ENCODE measurements around the gene ZFP36L2. TPM values are rescaled to one million over a fixed set of nuclear protein-coding genes. Genes with fewer than 3 reads are reported as not detected.

The ZFP36L2 gene
- total RNA-seq, 1 donor from 2014 or later = 222 TPM

- peaks cover 8% of the 10 kb centered on the region for H3K4me1 Mint-ChIP-seq (ENCODE audit: low read depth)
- DNase-seq (ENCODE audit: low spot score, unreplicated experiment) = no peak
- no peaks in the 10 kb centered on the region for H3K9me3 Mint-ChIP-seq (ENCODE audit: low read depth)
- no peaks in the 10 kb centered on the region for H3K36me3 Mint-ChIP-seq (ENCODE audit: insufficient read depth)
- no peaks in the 10 kb centered on the region for H3K27me3 Mint-ChIP-seq
- TF ChIP-seq CTCF (IDR thresholded peaks at IDR 0.05; ENCODE audit: unreplicated experiment) = no peak
- H3K4me3 Mint-ChIP-seq (ENCODE audit: low read depth) = no peak overlapping the region
- H3K27ac Mint-ChIP-seq = no peak overlapping the region
These were observed 19.8 kb downstream of the ZFP36L2 start for GRCh38 chr2:43206602-43207001.

GRCh38 chr2:43203373-43203772, 23.0 kb downstream of the ZFP36L2 start:
- H3K36me3 Mint-ChIP-seq (ENCODE audit: insufficient read depth) = no peaks in the 10 kb centered on the region
- H3K9me3 Mint-ChIP-seq (ENCODE audit: low read depth) = no peaks in the 10 kb centered on the region
- DNase-seq (ENCODE audit: low spot score, unreplicated experiment) = no peak
- no peaks in the 10 kb centered on the region for H3K27me3 Mint-ChIP-seq
- no peak for TF ChIP-seq CTCF (IDR thresholded peaks at IDR 0.05; ENCODE audit: unreplicated experiment)
- no peak overlapping the region for H3K4me3 Mint-ChIP-seq (ENCODE audit: low read depth)
- H3K27ac Mint-ChIP-seq = no peak overlapping the region
- peaks cover 6% of the 10 kb centered on the region for H3K4me1 Mint-ChIP-seq (ENCODE audit: low read depth)

GRCh38 chr2:43202289-43202688, 24.1 kb downstream of the ZFP36L2 start:
- no peak overlapping the region for H3K27ac Mint-ChIP-seq
- peaks cover 6% of the 10 kb centered on the region for H3K4me1 Mint-ChIP-seq (ENCODE audit: low read depth)
- no peaks in the 10 kb centered on the region for H3K36me3 Mint-ChIP-seq (ENCODE audit: insufficient read depth)
- TF ChIP-seq CTCF (IDR thresholded peaks at IDR 0.05; ENCODE audit: unreplicated experiment) = no peak
- H3K9me3 Mint-ChIP-seq (ENCODE audit: low read depth) = no peaks in the 10 kb centered on the region
- no peaks in the 10 kb centered on the region for H3K27me3 Mint-ChIP-seq
- no peak for DNase-seq (ENCODE audit: low spot score, unreplicated experiment)
- no peak overlapping the region for H3K4me3 Mint-ChIP-seq (ENCODE audit: low read depth)

GRCh38 chr2:43201497-43201896, 24.9 kb downstream of the ZFP36L2 start:
- no peaks in the 10 kb centered on the region for H3K9me3 Mint-ChIP-seq (ENCODE audit: low read depth)
- H3K36me3 Mint-ChIP-seq (ENCODE audit: insufficient read depth) = no peaks in the 10 kb centered on the region
- DNase-seq (ENCODE audit: low spot score, unreplicated experiment) = no peak
- H3K27me3 Mint-ChIP-seq = no peaks in the 10 kb centered on the region
- H3K4me3 Mint-ChIP-seq (ENCODE audit: low read depth) = no peak overlapping the region
- H3K4me1 Mint-ChIP-seq (ENCODE audit: low read depth) = peaks cover 10% of the 10 kb centered on the region
- no peak for TF ChIP-seq CTCF (IDR thresholded peaks at IDR 0.05; ENCODE audit: unreplicated experiment)
- H3K27ac Mint-ChIP-seq = no peak overlapping the region

- no peak overlapping the region for H3K4me3 Mint-ChIP-seq (ENCODE audit: low read depth)
- TF ChIP-seq CTCF (IDR thresholded peaks at IDR 0.05; ENCODE audit: unreplicated experiment) = no peak
These were observed 25.4 kb downstream of the ZFP36L2 start for GRCh38 chr2:43201016-43201415.

More at GRCh38 chr2:43201016-43201415, 25.4 kb downstream of the ZFP36L2 start:
- no peak for DNase-seq (ENCODE audit: low spot score, unreplicated experiment)
- H3K9me3 Mint-ChIP-seq (ENCODE audit: low read depth) = no peaks in the 10 kb centered on the region
- peaks cover 11% of the 10 kb centered on the region for H3K4me1 Mint-ChIP-seq (ENCODE audit: low read depth)
- H3K27ac Mint-ChIP-seq = no peak overlapping the region
- H3K36me3 Mint-ChIP-seq (ENCODE audit: insufficient read depth) = no peaks in the 10 kb centered on the region
- no peaks in the 10 kb centered on the region for H3K27me3 Mint-ChIP-seq
